Panc1 (cell line): ENCODE results near the gene FES. TPM values are rescaled to one million over a fixed set of nuclear protein-coding genes. Genes with fewer than 3 reads are reported as not detected.

Source experiments
- ATAC-seq: fragments of 200-7000 bp; cut with Tn5 transposase; 2 replicates; pipeline ENCODE4 v1.9.1; 2020; ENCODE audit warnings: mild to moderate bottlenecking, moderate library complexity
- BruUV-seq: library from RNA; stranded (reverse); fragments of 400-500 nt; replicated peaks from 2 replicates; lab custom pipeline; 2021; lab: Mats Ljungman, UMichigan
- CTCF ChIA-PET: fragments of 300-600 bp; sonication (Branson Sonifier 250); formaldehyde crosslinking; loops from one replicate; lab custom pipeline; 2022; ENCODE audit warnings: antibody characterized with exemption; lab: Charles Lee
- POLR2A ChIA-PET: fragments of 300-600 bp; sonication (Branson Sonifier 250); formaldehyde crosslinking; loops from one replicate; lab custom pipeline; 2022; ENCODE audit warnings: antibody characterized with exemption; lab: Charles Lee
- DNase-seq: peaks from one replicate; pipeline ENCODE4 v3.0.0-alpha.2; 2010; ENCODE audit warnings: low read depth, low spot score
- H3K27ac ChIP-seq: 2 replicates; pipeline ENCODE4 v1.5.1; 2011; ENCODE audit warnings: mild to moderate bottlenecking, low read length, inconsistent platforms
- H3K27me3 ChIP-seq: fragments of 200-500 bp; sonication (Bioruptor generic); 2 replicates; pipeline ENCODE4 v1.6.0; 2014; ENCODE audit warnings: low read length, inconsistent platforms; ENCODE audit not compliant: control insufficient read depth, insufficient read depth
- H3K36me3 ChIP-seq: fragments of 200-500 bp; sonication (Bioruptor generic); 2 replicates; pipeline ENCODE4 v1.5.1; 2014; ENCODE audit warnings: inconsistent platforms, mild to moderate bottlenecking, low read length, moderate library complexity; ENCODE audit not compliant: control insufficient read depth, insufficient read depth
- H3K4me1 ChIP-seq: 2 replicates; pipeline ENCODE4 v1.5.1; 2011; ENCODE audit warnings: inconsistent platforms, mild to moderate bottlenecking, low read length, moderate library complexity; ENCODE audit not compliant: control insufficient read depth, insufficient read depth
- H3K4me3 ChIP-seq, 2 experiments: 2 replicates each; pipeline ENCODE4 v1.5.1; 2011 to 2012; ENCODE audit warnings: low read depth in 2 of 2, low read length in 2 of 2, mild to moderate bottlenecking in 2 of 2, inconsistent platforms in 1 of 2, moderate library complexity in 1 of 2
- H3K9me3 ChIP-seq: fragments of 200-500 bp; sonication (Bioruptor generic); 2 replicates; pipeline ENCODE4 v1.5.1; 2014; ENCODE audit warnings: low read depth, mild to moderate bottlenecking, inconsistent platforms, low read length, moderate library complexity; ENCODE audit not compliant: control insufficient read depth, insufficient read depth
- CTCF ChIP-seq: fragments of 450-650 bp; IDR thresholded peaks from 2 replicates; pipeline ENCODE4 v1.5.1; 2017; ENCODE audit warnings: mild to moderate bottlenecking
- POLR2AphosphoS5 ChIP-seq: IDR thresholded peaks from 2 replicates; pipeline ENCODE4 v1.6.1; 2012; ENCODE audit warnings: mild to moderate bottlenecking, low read depth, low read length, moderate library complexity
- REST ChIP-seq, 2 experiments: IDR thresholded peaks; 2 replicates each; pipeline ENCODE4 v1.6.1; 2011 to 2012; ENCODE audit warnings: low read depth in 2 of 2, control low read depth in 1 of 2, low read length in 1 of 2, mild to moderate bottlenecking in 1 of 2, moderate library complexity in 1 of 2; ENCODE audit not compliant: insufficient read depth in 1 of 2
- SIN3A ChIP-seq: IDR thresholded peaks from 2 replicates; pipeline ENCODE4 v1.6.1; 2012; ENCODE audit warnings: low read depth, mild to moderate bottlenecking, low read length, moderate library complexity, borderline replicate concordance; ENCODE audit not compliant: insufficient read depth
- TCF7L2 ChIP-seq: IDR thresholded peaks from 2 replicates; pipeline ENCODE4 v1.6.1; 2011; ENCODE audit warnings: mild to moderate bottlenecking, low read depth, low read length, inconsistent platforms
- in situ Hi-C: cut with HindIII; loops from 2 replicates; pipeline ENCODE4 v1.10.0; 2016; ENCODE audit warnings: low sequenced_read_pairs, low pct_unique_long_range_greater_than_20kb
- intact Hi-C: fragments of 100-400 bp; cut with micrococcal nuclease; formaldehyde crosslinking; loops from one replicate; pipeline ENCODE4 v1.10.0; 2022; ENCODE audit not compliant: unreplicated experiment
- total RNA-seq: library from RNA; stranded (reverse); gene quantifications from one replicate; pipeline ENCODE4 v1.2.1, GENCODE V29; 2021; ENCODE audit not compliant: unreplicated experiment

The FES gene
- total RNA-seq, 1 experiment from 2014 or later: 0.64 TPM

GRCh38 chr15:90855139-90855538 lies 29.2 kb upstream of the FES start:
- TF ChIP-seq POLR2AphosphoS5: no peak
- no peak for TF ChIP-seq TCF7L2
- no peak for TF ChIP-seq SIN3A
- no peak for TF ChIP-seq REST (IDR thresholded peaks at IDR 0.05; ENCODE audit: insufficient read depth in 1 of 2, low read depth in 2 of 2, low read length in 1 of 2)
- TF ChIP-seq CTCF: no peak
- H3K4me1 ChIP-seq: peaks cover 8% of the 10 kb centered on the region
- DNase-seq (no peak), ATAC-seq (no peak)
- H3K27ac ChIP-seq: no peak overlapping the region
- no peaks in the 10 kb centered on the region for H3K9me3 ChIP-seq
- no peak overlapping the region for H3K4me3 ChIP-seq
- no peaks in the 10 kb centered on the region for H3K27me3 ChIP-seq
- H3K36me3 ChIP-seq: no peaks in the 10 kb centered on the region
- POLR2A ChIA-PET: interaction anchor here (0.6 kb wide), 1 partner anchor 9 kb away, joined by 7 read pairs; no protein-coding TSS in a partner anchor
- intact Hi-C loops: no loop called here
- no TSS peak for BruUV-seq
- in situ Hi-C loops: no loop called here
- CTCF ChIA-PET: interaction anchor here (0.6 kb wide), 1 partner anchor 10 kb away, joined by 3 read pairs; no protein-coding TSS in a partner anchor

- CTCF ChIA-PET: no interaction called here
- POLR2A ChIA-PET: no interaction called here
- intact Hi-C loops: no loop called here
- Histone ChIP-seq H3K4me3 (no peak overlapping the region), H3K27ac (no peak overlapping the region), H3K4me1 (peaks cover 18% of the 10 kb centered on the region), H3K36me3 (no peaks in the 10 kb centered on the region), H3K27me3 (no peaks in the 10 kb centered on the region), H3K9me3 (no peaks in the 10 kb centered on the region)
- DNase-seq: no peak
- TF ChIP-seq CTCF (no peak), SIN3A (no peak), TCF7L2 (no peak), POLR2AphosphoS5 (no peak), REST (IDR thresholded peaks at IDR 0.05; ENCODE audit: insufficient read depth in 1 of 2, low read depth in 2 of 2, low read length in 1 of 2) (no peak)
- in situ Hi-C loops: no loop called here
- no TSS peak for BruUV-seq
- no peak for ATAC-seq
Observed at GRCh38 chr15:90857337-90857736, 27.0 kb upstream of the FES start.
